Thymus (tissue), 14 donors: ENCODE data around the gene ABCF1. TPM values are rescaled to one million over a fixed set of nuclear protein-coding genes. Genes with fewer than 3 reads are reported as not detected.
A peak's percentile ranks its signal among the peaks of the same experiment; 100 is the strongest.
"Not testable (repeated sequence)": the region's sequence is repeated elsewhere in the genome, so short reads cannot be mapped to it uniquely, and the experiment has no call there.

ENCODE experiments used
- DNase-seq, 9 donors: peaks; one replicate each; pipeline ENCODE4 v3.0.0-alpha.2; 2013; ENCODE audit warnings: low spot score in 9 of 9, low read depth in 6 of 9, missing footprints in 1 of 9
- H3K27ac ChIP-seq, 2 donors: one replicate each; pipeline ENCODE4 v1.5.1; 2013; ENCODE audit warnings: control low read depth in 1 of 2, low read depth in 1 of 2, low read length in 1 of 2, mild to moderate bottlenecking in 1 of 2, moderate library complexity in 1 of 2
- H3K27me3 ChIP-seq, 2 donors: one replicate each; pipeline ENCODE4 v1.5.1; 2013; ENCODE audit warnings: low read length in 1 of 2; ENCODE audit not compliant: control insufficient read depth in 2 of 2, insufficient read depth in 1 of 2
- H3K36me3 ChIP-seq, 2 donors: one replicate each; pipeline ENCODE4 v1.5.1; 2013; ENCODE audit warnings: low read length in 1 of 2, mild to moderate bottlenecking in 1 of 2, moderate library complexity in 1 of 2; ENCODE audit not compliant: control insufficient read depth in 2 of 2, insufficient read depth in 2 of 2
- H3K4me1 ChIP-seq, 2 donors: one replicate each; pipeline ENCODE4 v1.5.1; 2013; ENCODE audit warnings: low read length in 2 of 2; ENCODE audit not compliant: control insufficient read depth in 2 of 2, insufficient read depth in 2 of 2
- H3K4me3 ChIP-seq, 2 donors: one replicate each; pipeline ENCODE4 v1.5.1; 2013; ENCODE audit warnings: low read length in 2 of 2, control low read depth in 1 of 2, mild to moderate bottlenecking in 1 of 2
- H3K9me3 ChIP-seq, 2 donors: one replicate each; pipeline ENCODE4 v1.5.1; 2013; ENCODE audit warnings: low read length in 1 of 2, mild to moderate bottlenecking in 1 of 2; ENCODE audit not compliant: control insufficient read depth in 2 of 2, insufficient read depth in 1 of 2
- WGBS: extraction: QIAGEN DNeasy Blood & Tissue Kit; methylation state at CpG from one replicate; pipeline ENCODE4 v1.1.7; 2013; 5-methylcytosine and 5-hydroxymethylcytosine counted together
- long read RNA-seq, 10 donors: transcript quantifications; one replicate each; lab custom pipeline, GENCODE V29; 2026
- polyA plus RNA-seq: library from polyadenylated mRNA; stranded (reverse); fragments of 200-250 nt; gene quantifications from one replicate; pipeline ENCODE4 v1.2.3, GENCODE V29; 2013
- total RNA-seq: library from RNA; stranded (reverse); fragments of 120-200 nt; gene quantifications from one replicate; pipeline ENCODE4 v1.2.4, GENCODE V29; 2013
- donor health status: healthy.

Gene ABCF1
- total RNA-seq (33.9 TPM), polyA plus RNA-seq (23.5 TPM)
- long read RNA-seq, donor 1, result 0 reads
- long read RNA-seq, donor 2, result 0 reads
- long read RNA-seq, donor 3, partial matches to known transcripts, result 6 of 8 reads
- long read RNA-seq, donor 3, other reads (novel, unspliced or antisense), result 0 of 8 reads
- long read RNA-seq, donor 4, partial matches to known transcripts, result 16 of 16 reads
- long read RNA-seq, donor 4, other reads (novel, unspliced or antisense), result 0 of 16 reads
- long read RNA-seq, donor 5, partial matches to known transcripts, result 21 of 30 reads
- long read RNA-seq, donor 5, other reads (novel, unspliced or antisense), result 5 of 30 reads
- long read RNA-seq, donor 6, partial matches to known transcripts, result 0 of 8 reads
- long read RNA-seq, donor 6, other reads (novel, unspliced or antisense), result 5 of 8 reads
- long read RNA-seq, donor 7, partial matches to known transcripts, result 0 of 2 reads
- long read RNA-seq, donor 7, other reads (novel, unspliced or antisense), result 0 of 2 reads
- long read RNA-seq, donor 8, partial matches to known transcripts, result 0 of 3 reads
- long read RNA-seq, donor 8, other reads (novel, unspliced or antisense), result 0 of 3 reads
- long read RNA-seq, donor 9, result 0 reads
- long read RNA-seq, donor 10, partial matches to known transcripts, result 0 of 2 reads
- long read RNA-seq, donor 10, other reads (novel, unspliced or antisense), result 0 of 2 reads

DNA sequence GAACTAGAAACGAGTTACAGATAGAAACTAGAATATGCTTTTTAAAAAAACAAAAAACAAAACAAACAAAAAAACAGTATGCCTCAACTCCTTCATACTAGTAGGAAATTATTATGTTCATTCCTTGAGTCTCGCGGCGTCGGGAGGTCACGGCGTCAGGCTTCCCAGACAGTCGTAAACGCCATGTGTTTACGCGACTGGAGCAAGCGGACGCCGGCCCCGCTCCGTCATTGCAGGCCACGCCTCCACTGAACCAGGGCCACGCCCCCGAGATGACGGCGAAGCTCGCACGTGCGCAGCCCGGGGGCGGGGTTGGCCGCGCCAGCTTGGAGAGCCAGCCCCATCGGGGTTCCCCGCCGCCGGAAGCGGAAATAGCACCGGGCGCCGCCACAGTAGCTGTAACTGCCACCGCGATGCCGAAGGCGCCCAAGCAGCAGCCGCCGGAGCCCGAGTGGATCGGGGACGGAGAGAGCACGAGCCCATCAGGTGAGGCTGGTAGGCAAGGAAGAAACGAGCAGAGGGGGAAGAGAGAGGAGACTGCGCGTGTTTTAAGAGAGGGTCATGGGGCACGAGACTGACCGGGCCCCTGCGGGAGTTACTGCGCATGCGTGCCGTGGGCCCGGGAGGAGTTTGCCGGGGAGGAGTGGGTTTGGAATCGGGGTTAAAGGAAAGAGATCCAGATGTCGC lies at the start of gene ABCF1:
ABCF1 (plus strand) TSS at position 368 of the 687 bp plus-strand sequence; CDS start at position 414, 46 bp downstream.
- peaks cover 23 to 29% of the 10 kb centered on the region in 2 donors for H3K4me1 ChIP-seq

DNA sequence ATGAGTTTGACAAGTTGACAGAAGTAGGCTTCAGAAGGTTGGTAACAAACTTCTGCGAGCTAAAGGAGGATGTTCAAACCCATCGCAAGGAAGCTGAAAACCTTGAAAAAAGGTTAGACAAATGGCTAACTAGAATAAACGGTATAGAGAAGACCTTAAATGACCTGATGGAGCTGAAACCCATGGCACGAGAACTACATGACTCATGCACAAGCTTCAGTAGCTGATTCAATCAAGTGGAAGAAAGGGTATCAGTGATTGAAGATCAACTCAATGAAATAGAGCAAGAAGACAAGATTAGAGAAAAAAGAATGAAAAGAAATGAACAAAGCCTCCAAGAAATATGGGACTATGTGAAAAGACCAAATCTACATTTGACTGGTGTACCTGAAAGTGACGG lies 49.3 kb upstream of the ABCF1 start:
- H3K9me3 ChIP-seq, result peaks cover 2 to 21% of the 10 kb centered on the region in 2 donors
- 94% methylated on average over 5 of the region's 5 CpGs for WGBS
- not testable (repeated sequence) for H3K4me3 ChIP-seq, H3K27me3 ChIP-seq, DNase-seq, H3K36me3 ChIP-seq, H3K27ac ChIP-seq
- peaks cover 0 to 13% of the 10 kb centered on the region in 2 donors for H3K4me1 ChIP-seq

More for the DNA sequence above, at the start of gene ABCF1:
- no peaks in the 10 kb centered on the region for H3K9me3 ChIP-seq
- peaks cover 0 to 13% of the 10 kb centered on the region in 2 donors for H3K36me3 ChIP-seq
- WGBS, result under 1% methylated on average over 59 of the region's 59 CpGs
- peak; percentile 83 to 99 (median 98) for DNase-seq
- H3K4me3 ChIP-seq, result peak within 1 kb of the TSS; percentile 64 to 93
- H3K27ac ChIP-seq, result peak within 1 kb of the TSS; percentile 83 to 89
- no peaks in the 10 kb centered on the region for H3K27me3 ChIP-seq

- WGBS, result 97% methylated on average over 3 of the region's 3 CpGs
- not testable (repeated sequence) for H3K9me3 ChIP-seq, DNase-seq
Measured at GRCh38 chr6:30526444-30526843, 44.8 kb upstream of the ABCF1 start.

GRCh38 chr6:30529349-30529875 lies 41.8 kb upstream of the ABCF1 start:
- not testable (repeated sequence) for H3K4me3 ChIP-seq, H3K27ac ChIP-seq, H3K27me3 ChIP-seq, H3K36me3 ChIP-seq, H3K9me3 ChIP-seq, DNase-seq
- peaks cover 0 to 14% of the 10 kb centered on the region in 2 donors for H3K4me1 ChIP-seq
- 90% methylated on average over 17 of the region's 17 CpGs for WGBS

More at GRCh38 chr6:30526444-30526843, 44.8 kb upstream of the ABCF1 start:
- H3K36me3 ChIP-seq, H3K4me3 ChIP-seq, H3K27me3 ChIP-seq, H3K27ac ChIP-seq, H3K4me1 ChIP-seq: not testable (repeated sequence)

- H3K4me1 ChIP-seq, result peaks cover 0 to 14% of the 10 kb centered on the region in 2 donors
- H3K36me3 ChIP-seq, result no peaks in the 10 kb centered on the region
- H3K4me3 ChIP-seq, result no peak overlapping the region
- 87% methylated on average over 2 of the region's 2 CpGs for WGBS
- H3K9me3 ChIP-seq, result peaks cover 0 to 4% of the 10 kb centered on the region in 2 donors
- H3K27me3 ChIP-seq, result no peaks in the 10 kb centered on the region
- H3K27ac ChIP-seq, result no peak overlapping the region
- DNase-seq, result no peak
Measured at GRCh38 chr6:30530014-30530413, 41.2 kb upstream of the ABCF1 start.

DNA sequence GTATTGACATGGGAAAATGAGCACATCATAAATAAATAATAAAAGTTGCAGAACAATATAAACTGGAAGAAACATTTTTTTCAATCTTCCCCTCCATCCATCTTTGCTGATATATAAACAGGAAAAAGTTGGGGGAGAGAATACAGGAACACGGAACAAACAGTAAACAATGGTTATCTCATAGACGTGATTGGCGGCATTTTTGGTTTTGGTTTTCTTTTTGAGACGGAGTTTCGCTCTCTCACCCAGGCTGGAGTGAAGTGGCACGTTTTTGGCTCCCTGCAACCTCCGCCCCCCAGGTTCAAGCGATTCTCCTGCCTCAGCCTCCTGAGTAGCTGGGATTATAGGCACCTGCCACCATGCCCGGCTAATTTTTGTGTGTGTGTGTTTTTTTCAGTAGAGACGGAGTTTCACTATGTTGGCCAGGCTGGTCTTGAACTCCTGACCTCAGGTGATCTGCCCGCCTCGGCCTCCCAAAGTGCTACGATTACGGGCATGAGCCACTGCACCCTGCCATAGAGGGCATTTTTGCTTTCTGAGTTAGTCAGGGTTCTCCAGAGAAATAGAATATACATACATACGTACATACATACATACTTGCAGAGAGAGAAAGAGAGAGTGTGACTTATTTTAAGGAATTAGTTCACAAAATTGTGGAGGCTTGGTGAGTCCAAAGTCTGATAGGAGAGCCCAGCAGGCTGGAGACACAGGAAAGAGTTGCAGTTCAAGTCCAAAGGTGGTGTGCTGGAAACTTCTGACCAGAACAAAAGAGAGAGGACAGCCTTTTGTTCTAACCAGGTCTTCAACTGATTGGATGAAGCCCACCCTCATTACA lies 37.6 kb upstream of the ABCF1 start:
- 89% methylated on average over 15 of the region's 15 CpGs for WGBS
- no peak for DNase-seq
- Histone ChIP-seq H3K9me3 (peaks cover 0 to 4% of the 10 kb centered on the region in 2 donors), H3K27me3 (no peaks in the 10 kb centered on the region), H3K4me3 (no peak overlapping the region), H3K27ac (no peak overlapping the region), H3K4me1 (peaks cover 0 to 14% of the 10 kb centered on the region in 2 donors), H3K36me3 (no peaks in the 10 kb centered on the region)

GRCh38 chr6:30537931-30538330 lies 33.3 kb upstream of the ABCF1 start:
- Histone ChIP-seq H3K36me3 (no peaks in the 10 kb centered on the region), H3K4me3 (no peak overlapping the region), H3K27me3 (no peaks in the 10 kb centered on the region), H3K9me3 (no peaks in the 10 kb centered on the region), H3K27ac (no peak overlapping the region), H3K4me1 (peaks cover 6 to 15% of the 10 kb centered on the region in 2 donors)
- DNase-seq, result no peak
- WGBS, result 97% methylated on average over 3 of the region's 3 CpGs
